Thoracic aorta (tissue), 2 donors: ENCODE measurements around the gene BNIP2. TPM values are rescaled to one million over a fixed set of nuclear protein-coding genes. Genes with fewer than 3 reads are reported as not detected.

ENCODE experiments used
- ATAC-seq: fragments of 150-250 bp; one replicate; pipeline ENCODE4 v1.8.0; 2017; ENCODE audit warnings: low read depth; ENCODE audit not compliant: insufficient number of reproducible peaks, low FRiP score
- DNase-seq: peaks from one replicate; pipeline ENCODE4 v3.0.0-alpha.2; 2020; ENCODE audit warnings: low spot score
- H3K27ac ChIP-seq, 2 donors: fragments of 200-600 bp; sonication (generic); 1 replicate in 1 of 2; 2 replicates in 1 of 2; pipeline ENCODE4 v1.5.1; 2016; ENCODE audit warnings: mild to moderate bottlenecking in 2 of 2, moderate library complexity in 2 of 2
- H3K27me3 ChIP-seq: fragments of 200-600 bp; sonication (generic); replicated peaks from 2 replicates; pipeline ENCODE4 v1.6.0; 2016; ENCODE audit warnings: mild to moderate bottlenecking; ENCODE audit not compliant: insufficient read depth
- H3K36me3 ChIP-seq: fragments of 200-600 bp; sonication (generic); one replicate; pipeline ENCODE4 v1.5.1; 2016
- H3K4me1 ChIP-seq, 2 donors: fragments of 200-600 bp; sonication (generic); 1 replicate in 1 of 2; 2 replicates in 1 of 2; pipeline versions ENCODE4 v1.5.1 to v1.6.0; 2016; ENCODE audit warnings: low read depth in 2 of 2, mild to moderate bottlenecking in 1 of 2; ENCODE audit not compliant: control insufficient read depth in 1 of 2
- H3K4me3 ChIP-seq: fragments of 200-600 bp; sonication (generic); 2 replicates; pipeline ENCODE4 v1.5.1; 2016; ENCODE audit warnings: mild to moderate bottlenecking
- H3K9me3 ChIP-seq: fragments of 200-600 bp; sonication (generic); 2 replicates; pipeline ENCODE4 v1.5.1; 2016
- total RNA-seq, 2 donors: library from RNA; depleted of rRNA; stranded (reverse); fragments of >200 nt; gene quantifications; one replicate each; pipeline versions ENCODE4 v1.1.0 to v1.2.3, GENCODE V29; 2016
- TF ChIP-seq, protein P1 (sequence below): fragments of 200-600 bp; sonication (generic); IDR thresholded peaks from one replicate; pipeline ENCODE4 v1.5.1; 2019; ENCODE audit warnings: antibody characterized with exemption

Gene BNIP2
- total RNA-seq, 2 donors from 2014 or later, result 126 to 183 TPM

- Histone ChIP-seq H3K27me3 (no peaks in the 10 kb centered on the region), H3K4me3 (no peak overlapping the region), H3K27ac (no peak overlapping the region), H3K36me3 (no peaks in the 10 kb centered on the region), H3K9me3 (no peaks in the 10 kb centered on the region), H3K4me1 (no peaks in the 10 kb centered on the region)
- DNase-seq (no peak), ATAC-seq (no peak)
- TF ChIP-seq, protein P1, sequence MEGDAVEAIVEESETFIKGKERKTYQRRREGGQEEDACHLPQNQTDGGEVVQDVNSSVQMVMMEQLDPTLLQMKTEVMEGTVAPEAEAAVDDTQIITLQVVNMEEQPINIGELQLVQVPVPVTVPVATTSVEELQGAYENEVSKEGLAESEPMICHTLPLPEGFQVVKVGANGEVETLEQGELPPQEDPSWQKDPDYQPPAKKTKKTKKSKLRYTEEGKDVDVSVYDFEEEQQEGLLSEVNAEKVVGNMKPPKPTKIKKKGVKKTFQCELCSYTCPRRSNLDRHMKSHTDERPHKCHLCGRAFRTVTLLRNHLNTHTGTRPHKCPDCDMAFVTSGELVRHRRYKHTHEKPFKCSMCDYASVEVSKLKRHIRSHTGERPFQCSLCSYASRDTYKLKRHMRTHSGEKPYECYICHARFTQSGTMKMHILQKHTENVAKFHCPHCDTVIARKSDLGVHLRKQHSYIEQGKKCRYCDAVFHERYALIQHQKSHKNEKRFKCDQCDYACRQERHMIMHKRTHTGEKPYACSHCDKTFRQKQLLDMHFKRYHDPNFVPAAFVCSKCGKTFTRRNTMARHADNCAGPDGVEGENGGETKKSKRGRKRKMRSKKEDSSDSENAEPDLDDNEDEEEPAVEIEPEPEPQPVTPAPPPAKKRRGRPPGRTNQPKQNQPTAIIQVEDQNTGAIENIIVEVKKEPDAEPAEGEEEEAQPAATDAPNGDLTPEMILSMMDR, result no peak
Observed at GRCh38 chr15:59615661-59616060, 73.5 kb downstream of the BNIP2 start.

- H3K27me3 ChIP-seq, result no peaks in the 10 kb centered on the region
- no peaks in the 10 kb centered on the region for H3K36me3 ChIP-seq
- H3K4me3 ChIP-seq, result no peak overlapping the region
- no peak for DNase-seq
- TF ChIP-seq, protein P1, result no peak
- H3K9me3 ChIP-seq, result no peaks in the 10 kb centered on the region
- H3K4me1 ChIP-seq, result no peaks in the 10 kb centered on the region
- H3K27ac ChIP-seq, result no peak overlapping the region
- no peak for ATAC-seq
Observed at GRCh38 chr15:59614153-59614552, 75.0 kb downstream of the BNIP2 start.

DNA sequence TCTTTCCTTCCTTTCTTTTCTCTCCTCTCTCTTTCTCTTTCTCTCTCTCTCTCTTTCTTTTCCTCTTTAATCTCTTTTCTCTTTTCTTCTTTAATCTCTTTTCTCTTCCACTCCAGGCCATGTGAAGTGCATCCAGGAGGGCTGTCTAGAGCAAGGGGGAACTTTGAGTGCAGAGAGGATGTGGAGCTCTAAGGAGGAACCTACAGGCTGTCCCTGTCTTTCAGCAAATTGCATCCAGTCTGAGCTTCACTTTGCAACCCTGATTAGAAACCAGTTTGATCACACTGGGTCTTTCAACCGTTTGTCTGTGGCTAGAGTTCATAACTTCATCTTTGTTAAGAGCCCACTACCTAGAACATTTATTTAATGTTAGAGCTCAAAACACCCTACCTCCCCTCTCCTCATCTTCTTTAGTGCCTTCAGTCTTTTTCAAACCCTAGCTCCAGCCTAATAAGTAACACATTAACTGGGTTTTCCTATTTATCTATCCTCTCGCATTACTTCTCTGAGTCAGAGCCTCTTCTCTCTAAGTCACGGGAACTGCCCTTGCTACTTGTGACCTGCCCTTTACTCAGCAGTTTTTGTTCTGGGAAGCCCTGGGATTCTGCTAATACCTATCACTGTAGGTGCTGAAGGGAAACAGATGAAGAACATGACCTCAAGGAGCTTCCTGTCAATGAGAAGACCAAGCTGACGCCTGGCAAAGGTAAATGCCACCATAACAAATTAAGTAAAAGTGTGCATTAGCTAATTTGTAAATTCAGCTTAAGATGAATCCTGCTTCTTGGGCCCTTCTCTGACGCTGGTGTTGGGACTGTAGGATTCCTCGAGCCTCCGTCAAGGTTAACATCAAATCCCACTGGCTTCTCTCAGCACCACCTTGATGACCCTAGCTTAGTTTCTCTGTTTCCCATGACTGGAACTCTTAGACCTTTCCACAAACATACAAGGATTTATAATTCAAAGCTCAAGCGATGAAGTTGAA is 77.6 kb downstream of the BNIP2 start, which contains the start of gene GCNT3:
TSS of gene GCNT3 (plus strand) at position 508 of the 985 bp plus-strand sequence. CDS start 6,456 bp downstream, outside the sequence.
- no peak within 1 kb of the TSS for H3K4me3 ChIP-seq
- no peak within 1 kb of the TSS for H3K27ac ChIP-seq
- H3K36me3 ChIP-seq, result no peaks in the 10 kb centered on the region
- DNase-seq (no peak), ATAC-seq (no peak)
- H3K9me3 ChIP-seq, result no peaks in the 10 kb centered on the region
- no peaks in the 10 kb centered on the region for H3K4me1 ChIP-seq
- no peaks in the 10 kb centered on the region for H3K27me3 ChIP-seq
- TF ChIP-seq, protein P1, result no peak

DNA sequence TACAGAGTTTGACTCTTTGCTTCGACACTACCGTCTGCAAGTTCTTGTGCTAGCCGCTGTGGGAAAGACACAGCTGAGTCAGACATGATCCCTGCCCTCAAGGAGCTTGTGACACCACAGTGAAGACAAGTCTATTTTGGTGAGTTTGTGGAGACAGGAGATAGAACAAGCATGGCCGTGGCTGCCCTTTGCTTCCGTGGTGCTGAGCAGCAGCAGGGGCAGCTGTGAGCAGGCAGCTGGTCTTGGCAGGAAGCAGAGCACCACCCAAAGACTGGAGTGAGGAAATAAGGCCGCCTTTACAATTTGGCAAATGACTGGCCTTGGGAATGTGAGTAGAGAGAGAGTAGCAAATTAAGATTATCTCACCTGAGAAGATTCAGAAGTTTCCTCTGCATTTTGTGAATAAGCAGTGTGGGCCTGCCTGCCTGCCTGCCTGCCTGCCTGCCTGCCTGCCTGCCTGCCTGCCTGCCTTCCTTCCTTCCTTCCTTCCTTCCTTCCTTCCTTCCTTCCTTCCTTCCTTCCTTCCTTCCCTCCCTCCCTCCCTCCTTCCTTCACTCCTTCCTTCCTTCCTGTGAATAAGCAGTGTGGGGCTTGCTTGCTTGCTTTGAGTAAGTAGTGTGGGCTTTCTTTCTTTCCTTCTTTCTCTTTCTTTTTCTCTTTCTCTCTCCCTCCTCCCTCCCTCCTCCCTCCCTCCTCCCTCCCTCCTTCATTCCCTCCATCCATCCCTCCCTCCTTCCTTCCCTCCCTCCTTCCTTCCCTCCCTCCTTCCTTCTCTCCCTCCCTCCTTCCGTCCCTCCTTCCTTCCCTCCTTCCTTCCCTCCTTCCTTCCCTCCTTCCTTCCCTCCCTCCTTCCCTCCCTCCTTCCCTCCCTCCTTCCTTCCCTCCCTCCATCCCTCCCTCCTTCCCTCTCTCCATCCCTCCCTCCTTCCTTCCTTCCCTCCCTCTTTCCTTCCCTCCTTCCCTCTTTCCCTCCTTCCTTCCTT is 79.1 kb downstream of the BNIP2 start:
- no peak overlapping the region for H3K4me3 ChIP-seq
- H3K27ac ChIP-seq, result no peak overlapping the region
- H3K4me1 ChIP-seq, result no peaks in the 10 kb centered on the region
- DNase-seq (no peak), ATAC-seq (no peak)
- H3K9me3 ChIP-seq, result no peaks in the 10 kb centered on the region
- no peaks in the 10 kb centered on the region for H3K27me3 ChIP-seq
- TF ChIP-seq, protein P1, result no peak
- H3K36me3 ChIP-seq, result no peaks in the 10 kb centered on the region

Other genes with a start within 250 kb of the BNIP2 start
- under 1 TPM in 1 of 2 donors, not detected in 1; 0.92 TPM for gene GCNT3, start 77.5 kb downstream of the BNIP2 start, total RNA-seq
- gene GTF2A2, start 31.8 kb downstream of the BNIP2 start, total RNA-seq, result 10 to 100 TPM; 23.3 to 26.7 TPM